ENCODE results near the gene ARL13A. TPM values are rescaled to one million over a fixed set of nuclear protein-coding genes. Genes with fewer than 3 reads are reported as not detected.
"Not testable (repeated sequence)": the region's sequence is repeated elsewhere in the genome, so short reads cannot be mapped to it uniquely, and the experiment has no call there.

ARL13A gene
- total RNA-seq, 1 experiment from 2014 or later, result not detected

DNA sequence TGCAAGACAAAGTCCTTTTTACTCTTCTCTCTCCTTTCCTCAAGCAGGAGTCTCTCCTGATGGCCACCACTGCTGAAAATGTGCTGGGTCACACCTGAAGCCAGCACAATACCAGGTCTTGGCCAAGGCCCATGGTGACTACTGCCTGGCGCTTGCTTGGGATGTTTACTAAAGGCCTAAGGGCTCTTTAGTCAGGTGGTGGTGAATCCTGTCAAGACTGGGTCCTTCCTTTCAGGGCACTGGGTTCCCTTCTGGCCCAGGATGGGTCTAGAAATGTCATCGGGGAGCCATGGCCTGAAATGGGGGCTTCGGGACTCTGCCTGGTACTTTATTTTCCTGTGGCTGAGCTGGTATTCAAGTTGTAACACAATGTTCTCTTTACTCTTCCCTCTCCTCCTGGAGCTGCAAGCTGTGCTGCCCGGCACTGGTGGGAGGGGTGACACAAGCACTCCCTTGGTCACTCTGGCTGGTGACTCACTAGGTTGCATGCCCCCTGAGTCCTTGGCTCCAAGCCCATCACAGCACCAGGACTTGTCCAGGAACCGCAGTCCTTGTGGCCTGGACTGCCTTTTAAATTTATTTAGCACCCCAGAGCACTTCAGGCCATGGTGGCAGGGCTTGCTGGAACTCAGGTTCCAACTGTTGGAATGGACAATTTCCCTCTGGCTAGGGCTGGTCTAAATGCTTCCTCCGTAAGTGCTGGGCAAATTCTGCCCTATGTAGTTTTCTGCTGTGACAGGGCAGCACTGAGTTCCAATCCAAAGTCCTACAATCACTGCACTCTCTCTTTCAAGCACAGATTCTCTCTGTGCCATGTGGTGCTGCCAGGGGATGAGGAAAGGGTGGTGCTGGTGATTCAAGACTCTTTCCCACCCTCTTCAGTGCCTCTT, 11.3 kb downstream of the ARL13A start:
- ChIA-PET POLR2A (no interaction called here), CTCF (no interaction called here)
- TF ChIP-seq, protein P1, sequence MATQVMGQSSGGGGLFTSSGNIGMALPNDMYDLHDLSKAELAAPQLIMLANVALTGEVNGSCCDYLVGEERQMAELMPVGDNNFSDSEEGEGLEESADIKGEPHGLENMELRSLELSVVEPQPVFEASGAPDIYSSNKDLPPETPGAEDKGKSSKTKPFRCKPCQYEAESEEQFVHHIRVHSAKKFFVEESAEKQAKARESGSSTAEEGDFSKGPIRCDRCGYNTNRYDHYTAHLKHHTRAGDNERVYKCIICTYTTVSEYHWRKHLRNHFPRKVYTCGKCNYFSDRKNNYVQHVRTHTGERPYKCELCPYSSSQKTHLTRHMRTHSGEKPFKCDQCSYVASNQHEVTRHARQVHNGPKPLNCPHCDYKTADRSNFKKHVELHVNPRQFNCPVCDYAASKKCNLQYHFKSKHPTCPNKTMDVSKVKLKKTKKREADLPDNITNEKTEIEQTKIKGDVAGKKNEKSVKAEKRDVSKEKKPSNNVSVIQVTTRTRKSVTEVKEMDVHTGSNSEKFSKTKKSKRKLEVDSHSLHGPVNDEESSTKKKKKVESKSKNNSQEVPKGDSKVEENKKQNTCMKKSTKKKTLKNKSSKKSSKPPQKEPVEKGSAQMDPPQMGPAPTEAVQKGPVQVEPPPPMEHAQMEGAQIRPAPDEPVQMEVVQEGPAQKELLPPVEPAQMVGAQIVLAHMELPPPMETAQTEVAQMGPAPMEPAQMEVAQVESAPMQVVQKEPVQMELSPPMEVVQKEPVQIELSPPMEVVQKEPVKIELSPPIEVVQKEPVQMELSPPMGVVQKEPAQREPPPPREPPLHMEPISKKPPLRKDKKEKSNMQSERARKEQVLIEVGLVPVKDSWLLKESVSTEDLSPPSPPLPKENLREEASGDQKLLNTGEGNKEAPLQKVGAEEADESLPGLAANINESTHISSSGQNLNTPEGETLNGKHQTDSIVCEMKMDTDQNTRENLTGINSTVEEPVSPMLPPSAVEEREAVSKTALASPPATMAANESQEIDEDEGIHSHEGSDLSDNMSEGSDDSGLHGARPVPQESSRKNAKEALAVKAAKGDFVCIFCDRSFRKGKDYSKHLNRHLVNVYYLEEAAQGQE (IDR thresholded peaks at IDR 0.05; ENCODE audit: insufficient read depth in 1 of 2, low read depth in 2 of 2, low read length in 1 of 2), result no peak
- TF ChIP-seq SIN3A (IDR thresholded peaks at IDR 0.05; ENCODE audit: borderline replicate concordance, insufficient read depth, low read depth, low read length) (no peak), POLR2AphosphoS5 (IDR thresholded peaks at IDR 0.05; ENCODE audit: low read depth, low read length) (no peak), TCF7L2 (IDR thresholded peaks at IDR 0.05; ENCODE audit: low read depth, low read length) (no peak)
- TF ChIP-seq, protein P2, sequence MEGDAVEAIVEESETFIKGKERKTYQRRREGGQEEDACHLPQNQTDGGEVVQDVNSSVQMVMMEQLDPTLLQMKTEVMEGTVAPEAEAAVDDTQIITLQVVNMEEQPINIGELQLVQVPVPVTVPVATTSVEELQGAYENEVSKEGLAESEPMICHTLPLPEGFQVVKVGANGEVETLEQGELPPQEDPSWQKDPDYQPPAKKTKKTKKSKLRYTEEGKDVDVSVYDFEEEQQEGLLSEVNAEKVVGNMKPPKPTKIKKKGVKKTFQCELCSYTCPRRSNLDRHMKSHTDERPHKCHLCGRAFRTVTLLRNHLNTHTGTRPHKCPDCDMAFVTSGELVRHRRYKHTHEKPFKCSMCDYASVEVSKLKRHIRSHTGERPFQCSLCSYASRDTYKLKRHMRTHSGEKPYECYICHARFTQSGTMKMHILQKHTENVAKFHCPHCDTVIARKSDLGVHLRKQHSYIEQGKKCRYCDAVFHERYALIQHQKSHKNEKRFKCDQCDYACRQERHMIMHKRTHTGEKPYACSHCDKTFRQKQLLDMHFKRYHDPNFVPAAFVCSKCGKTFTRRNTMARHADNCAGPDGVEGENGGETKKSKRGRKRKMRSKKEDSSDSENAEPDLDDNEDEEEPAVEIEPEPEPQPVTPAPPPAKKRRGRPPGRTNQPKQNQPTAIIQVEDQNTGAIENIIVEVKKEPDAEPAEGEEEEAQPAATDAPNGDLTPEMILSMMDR (IDR thresholded peaks at IDR 0.05), result no peak
- Histone ChIP-seq H3K27ac (ENCODE audit: low read length) (no peak overlapping the region), H3K27me3 (ENCODE audit: control insufficient read depth, insufficient read depth, low read length) (no peaks in the 10 kb centered on the region), H3K36me3 (ENCODE audit: control insufficient read depth, insufficient read depth, low read length) (no peaks in the 10 kb centered on the region), H3K4me1 (ENCODE audit: control insufficient read depth, insufficient read depth, low read length) (no peaks in the 10 kb centered on the region), H3K4me3 (ENCODE audit: low read depth in 2 of 2, low read length in 2 of 2) (no peak overlapping the region), H3K9me3 (ENCODE audit: control insufficient read depth, insufficient read depth, low read depth, low read length) (no peaks in the 10 kb centered on the region)
- in situ Hi-C loops (cut with HindIII; ENCODE audit: low pct_unique_long_range_greater_than_20kb, low sequenced_read_pairs), result no loop called here
- BruUV-seq (replicated peaks), result no TSS peak
- peak; percentile 61 for DNase-seq (ENCODE audit: low read depth, low spot score)
- ATAC-seq, result peak; percentile 88
- intact Hi-C loops (cut with micrococcal nuclease; ENCODE audit: unreplicated experiment), result no loop called here

DNA sequence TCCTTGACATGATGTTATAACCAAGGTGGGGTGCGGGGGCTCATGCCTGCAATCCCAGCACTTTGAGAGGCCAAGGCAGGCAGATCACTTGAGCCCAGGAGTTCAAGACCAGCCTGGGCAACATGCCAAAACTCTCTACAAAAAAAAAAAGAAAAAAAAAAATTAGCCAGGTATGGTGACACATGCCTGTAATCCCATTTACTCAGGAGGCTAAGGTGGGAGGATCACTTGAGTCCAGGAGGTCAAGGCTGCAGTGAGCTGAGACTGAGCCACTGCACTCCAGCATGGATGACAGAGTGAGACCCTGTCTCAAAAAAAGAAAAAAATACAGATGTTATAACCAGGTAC, 12.0 kb downstream of the ARL13A start:
- CTCF ChIA-PET; H3K27me3 ChIP-seq (ENCODE audit: control insufficient read depth, insufficient read depth, low read length); H3K4me1 ChIP-seq (ENCODE audit: control insufficient read depth, insufficient read depth, low read length); DNase-seq (ENCODE audit: low read depth, low spot score); H3K9me3 ChIP-seq (ENCODE audit: control insufficient read depth, insufficient read depth, low read depth, low read length); POLR2A ChIA-PET; in situ Hi-C loops (cut with HindIII; ENCODE audit: low pct_unique_long_range_greater_than_20kb, low sequenced_read_pairs); intact Hi-C loops (cut with micrococcal nuclease; ENCODE audit: unreplicated experiment); BruUV-seq (replicated peaks); H3K4me3 ChIP-seq (ENCODE audit: low read depth in 2 of 2, low read length in 2 of 2); ATAC-seq; H3K27ac ChIP-seq (ENCODE audit: low read length); H3K36me3 ChIP-seq (ENCODE audit: control insufficient read depth, insufficient read depth, low read length): not testable (repeated sequence)

DNA sequence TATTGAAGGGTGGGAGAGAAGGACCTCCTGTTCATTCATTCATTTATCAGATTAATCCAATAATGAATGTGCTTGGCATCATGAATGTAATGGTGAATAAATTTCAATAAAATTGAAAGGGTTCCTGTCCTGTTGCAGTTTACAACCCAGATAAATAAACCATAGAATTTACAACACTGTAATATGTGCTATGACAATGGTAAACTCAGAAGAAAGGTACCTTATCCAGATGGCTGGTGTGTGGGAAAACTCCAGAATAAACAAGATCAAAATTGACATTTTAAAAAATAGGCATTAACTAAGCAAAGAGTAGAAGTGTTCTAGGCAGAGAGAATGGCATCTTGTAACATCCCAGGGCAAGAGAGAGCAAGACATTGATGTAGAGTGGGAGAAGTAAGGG, 15.3 kb downstream of the ARL13A start:
- intact Hi-C loops (cut with micrococcal nuclease; ENCODE audit: unreplicated experiment), result no loop called here
- H3K4me3 ChIP-seq (ENCODE audit: low read depth in 2 of 2, low read length in 2 of 2), result no peak overlapping the region
- no peaks in the 10 kb centered on the region for H3K9me3 ChIP-seq (ENCODE audit: control insufficient read depth, insufficient read depth, low read depth, low read length)
- BruUV-seq (replicated peaks), result no TSS peak
- peaks cover 2% of the 10 kb centered on the region; the same call in 1 of the 2 replicates for H3K36me3 ChIP-seq (ENCODE audit: control insufficient read depth, insufficient read depth, low read length)
- DNase-seq (ENCODE audit: low read depth, low spot score) (no peak), ATAC-seq (no peak)
- CTCF ChIA-PET, result no interaction called here
- no peaks in the 10 kb centered on the region for H3K4me1 ChIP-seq (ENCODE audit: control insufficient read depth, insufficient read depth, low read length)
- TF ChIP-seq, protein P2 (IDR thresholded peaks at IDR 0.05), result no peak
- TF ChIP-seq, protein P1 (IDR thresholded peaks at IDR 0.05; ENCODE audit: insufficient read depth in 1 of 2, low read depth in 2 of 2, low read length in 1 of 2), result no peak
- no peak for TF ChIP-seq TCF7L2 (IDR thresholded peaks at IDR 0.05; ENCODE audit: low read depth, low read length)
- TF ChIP-seq POLR2AphosphoS5 (IDR thresholded peaks at IDR 0.05; ENCODE audit: low read depth, low read length), result no peak
- no peak for TF ChIP-seq SIN3A (IDR thresholded peaks at IDR 0.05; ENCODE audit: borderline replicate concordance, insufficient read depth, low read depth, low read length)
- POLR2A ChIA-PET, result no interaction called here
- in situ Hi-C loops (cut with HindIII; ENCODE audit: low pct_unique_long_range_greater_than_20kb, low sequenced_read_pairs), result no loop called here
- no peaks in the 10 kb centered on the region for H3K27me3 ChIP-seq (ENCODE audit: control insufficient read depth, insufficient read depth, low read length)
- no peak overlapping the region for H3K27ac ChIP-seq (ENCODE audit: low read length)
